Measurements from ENCODE around the gene ITGB5. TPM values are rescaled to one million over a fixed set of nuclear protein-coding genes. Genes with fewer than 3 reads are reported as not detected.

Gene ITGB5, protein sequence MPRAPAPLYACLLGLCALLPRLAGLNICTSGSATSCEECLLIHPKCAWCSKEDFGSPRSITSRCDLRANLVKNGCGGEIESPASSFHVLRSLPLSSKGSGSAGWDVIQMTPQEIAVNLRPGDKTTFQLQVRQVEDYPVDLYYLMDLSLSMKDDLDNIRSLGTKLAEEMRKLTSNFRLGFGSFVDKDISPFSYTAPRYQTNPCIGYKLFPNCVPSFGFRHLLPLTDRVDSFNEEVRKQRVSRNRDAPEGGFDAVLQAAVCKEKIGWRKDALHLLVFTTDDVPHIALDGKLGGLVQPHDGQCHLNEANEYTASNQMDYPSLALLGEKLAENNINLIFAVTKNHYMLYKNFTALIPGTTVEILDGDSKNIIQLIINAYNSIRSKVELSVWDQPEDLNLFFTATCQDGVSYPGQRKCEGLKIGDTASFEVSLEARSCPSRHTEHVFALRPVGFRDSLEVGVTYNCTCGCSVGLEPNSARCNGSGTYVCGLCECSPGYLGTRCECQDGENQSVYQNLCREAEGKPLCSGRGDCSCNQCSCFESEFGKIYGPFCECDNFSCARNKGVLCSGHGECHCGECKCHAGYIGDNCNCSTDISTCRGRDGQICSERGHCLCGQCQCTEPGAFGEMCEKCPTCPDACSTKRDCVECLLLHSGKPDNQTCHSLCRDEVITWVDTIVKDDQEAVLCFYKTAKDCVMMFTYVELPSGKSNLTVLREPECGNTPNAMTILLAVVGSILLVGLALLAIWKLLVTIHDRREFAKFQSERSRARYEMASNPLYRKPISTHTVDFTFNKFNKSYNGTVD
- 73.6 and 88.8 TPM in 2 replicates for total RNA-seq

DNA sequence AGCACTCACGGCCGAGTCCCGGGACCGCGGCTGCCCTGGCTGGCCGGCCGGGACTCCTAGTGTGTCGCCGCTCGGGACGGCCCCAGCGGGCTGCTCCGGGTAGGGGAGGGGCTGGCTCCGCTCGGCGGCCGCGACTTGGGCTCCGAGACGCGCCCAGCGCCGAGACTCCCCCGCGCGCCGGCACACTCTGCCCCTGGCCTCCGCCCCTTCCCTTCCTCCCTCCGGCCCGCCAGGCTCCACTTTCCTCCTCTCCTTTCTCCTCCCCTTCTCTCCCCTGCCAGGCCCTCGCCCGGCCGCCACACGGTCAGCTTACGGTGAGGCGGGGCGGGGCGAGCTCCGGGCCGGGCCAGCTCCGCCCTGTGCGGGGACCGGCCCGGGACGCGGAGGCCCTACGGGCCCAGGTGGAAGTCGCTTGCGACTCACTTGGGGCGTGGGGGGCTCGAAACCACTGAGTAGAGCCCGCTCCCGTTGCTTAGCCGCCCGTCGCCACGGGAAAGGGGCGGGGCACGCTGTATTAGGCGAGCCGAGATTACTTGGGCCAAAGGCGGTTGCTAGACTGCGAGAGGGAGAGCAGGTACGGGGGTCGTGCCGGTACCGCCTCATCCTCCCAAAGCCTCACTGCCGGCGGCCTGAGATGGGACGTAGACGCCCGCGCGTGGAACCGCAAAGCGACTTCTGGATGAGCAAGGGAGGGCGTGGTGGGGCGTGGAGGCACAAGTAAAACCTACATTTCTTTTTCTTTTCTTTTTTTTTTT, at the start of gene ITGB5:
ITGB5 (minus strand) TSS at position 189 of the 755 bp plus-strand sequence. CDS start 365 bp downstream, outside the sequence.

DNA sequence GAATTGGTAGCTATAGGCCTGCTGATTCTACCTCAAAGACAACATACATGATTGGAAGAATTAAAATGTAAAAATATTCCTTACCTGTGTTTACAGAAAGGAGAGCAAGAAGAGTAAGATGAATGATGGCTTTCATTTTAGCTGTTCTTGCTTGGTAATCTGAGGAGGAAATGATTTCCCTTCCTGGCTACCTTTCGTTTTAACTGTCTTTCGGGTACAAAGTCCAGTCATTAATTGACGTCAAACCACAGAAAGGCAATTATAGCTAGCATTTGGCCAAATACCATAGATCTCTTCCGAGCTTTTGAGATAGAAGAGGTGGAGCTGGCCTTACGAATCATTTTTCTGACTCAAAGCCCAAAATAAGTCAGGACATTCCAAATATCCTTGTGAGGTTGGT, 47.4 kb upstream of the ITGB5 start, which contains the start of gene MUC13:
MUC13 (minus strand) TSS at position 175 of the 400 bp plus-strand sequence; CDS start at position 136, 39 bp downstream.

DNA sequence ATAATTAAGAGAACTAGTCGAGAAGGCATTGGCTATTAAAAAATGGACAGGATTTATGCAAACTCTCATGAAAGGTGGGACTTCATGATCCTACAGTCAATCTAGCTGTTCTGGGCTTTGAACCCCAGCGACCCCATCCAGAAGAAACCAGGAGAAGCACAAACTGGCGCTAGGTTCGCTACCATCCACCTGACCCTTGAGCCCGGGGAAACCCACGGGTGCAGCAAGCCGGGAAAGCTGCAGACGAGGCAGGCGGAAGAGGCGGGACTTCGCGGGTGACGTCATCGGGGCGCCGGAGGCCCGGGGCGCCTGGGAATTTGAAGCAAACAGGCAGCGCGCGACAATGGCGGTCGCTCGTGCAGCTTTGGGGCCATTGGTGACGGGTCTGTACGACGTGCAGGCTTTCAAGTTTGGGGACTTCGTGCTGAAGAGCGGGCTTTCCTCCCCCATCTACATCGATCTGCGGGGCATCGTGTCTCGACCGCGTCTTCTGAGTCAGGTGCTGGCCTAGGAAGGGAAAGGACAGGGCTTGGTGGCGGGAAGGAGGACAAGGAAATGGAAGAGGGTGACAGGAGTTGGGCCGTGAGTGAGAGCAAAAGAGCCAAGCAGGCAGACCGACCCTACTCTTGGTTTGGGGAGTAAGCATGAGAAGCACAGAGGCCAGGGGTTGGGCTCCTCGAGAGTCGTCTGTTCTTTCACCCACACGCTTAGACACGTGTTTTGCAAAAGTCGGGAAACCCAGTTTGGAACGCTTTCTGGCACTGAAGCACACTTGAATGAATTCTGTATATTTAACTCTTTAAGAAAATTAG, 156.8 kb downstream of the ITGB5 start, which contains the start of gene UMPS:
UMPS (plus strand) TSS at position 324 of the 812 bp plus-strand sequence; CDS start at position 344, 20 bp downstream.

Small RNAs within 50 kb of the gene (small RNA-seq; reads per million reads assigned to genes)
- 0.40 reads per million, percentile 21 among the genes with 10 or more reads in this experiment for gene MIR544B

Other genes with a start within 250 kb of the ITGB5 start
- gene UMPS, start 156.9 kb downstream of the ITGB5 start, total RNA-seq, result 24.1 and 29.1 TPM in 2 replicates
- gene MUC13, start 47.4 kb upstream of the ITGB5 start, total RNA-seq, result not detected in 2 replicates
- 35.6 and 50.8 TPM in 2 replicates for gene HEG1, start 168.6 kb upstream of the ITGB5 start, total RNA-seq

All from vein endothelial cell (primary cell).